GM10248 (cell line): ENCODE measurements around the gene OCLN.

ENCODE experiments used
- CTCF ChIA-PET: fragments of 300-600 bp; sonication (Branson Sonifier 250); formaldehyde crosslinking; extraction: SDS; loops from one replicate; lab custom pipeline; 2021; ENCODE audit warnings: antibody characterized with exemption; lab: Yijun Ruan, JAX
- POLR2A ChIA-PET: fragments of 350-650 bp; sonication (Branson Sonifier 250); formaldehyde crosslinking; extraction: SDS; loops from one replicate; lab custom pipeline; 2020; ENCODE audit warnings: antibody characterized with exemption; lab: Yijun Ruan, JAX
- DNase-seq: peaks from one replicate; pipeline ENCODE4 v3.0.0; 2012; ENCODE audit errors: extremely low spot score
- CTCF ChIP-seq: IDR thresholded peaks from 2 replicates; pipeline ENCODE4 v1.5.1; 2012; ENCODE audit warnings: mild to moderate bottlenecking, low read depth; ENCODE audit errors: extremely low read depth, missing control alignments, control extremely low read depth

The OCLN gene

GRCh38 chr5:69516769-69517168, 24.2 kb downstream of the OCLN start:
- no peak for TF ChIP-seq CTCF
- POLR2A ChIA-PET = no interaction called here
- no peak for DNase-seq
- CTCF ChIA-PET = interaction anchor here (1.1 to 1.9 kb wide), 4 partner anchors 9 to 182 kb away, joined by 4 to 8 read pairs (median 5); no protein-coding TSS in a partner anchor

- no peak for DNase-seq
- ChIA-PET CTCF (interaction anchor here (1.1 to 1.9 kb wide), 4 partner anchors 8 to 183 kb away, joined by 4 to 8 read pairs (median 5); no protein-coding TSS in a partner anchor), POLR2A (no interaction called here)
Observed at GRCh38 chr5:69517763-69518212, 25.2 kb downstream of the OCLN start.

GRCh38 chr5:69519285-69519684, 26.7 kb downstream of the OCLN start:
- CTCF ChIA-PET = interaction anchor here (1.1 kb wide), 1 partner anchor 13 kb away, joined by 3 read pairs; no protein-coding TSS in a partner anchor
- no peak for TF ChIP-seq CTCF
- no peak for DNase-seq
- POLR2A ChIA-PET = no interaction called here

More at GRCh38 chr5:69517763-69518212, 25.2 kb downstream of the OCLN start:
- no peak for TF ChIP-seq CTCF

- CTCF ChIA-PET = interaction anchor here (1.2 to 1.8 kb wide), 2 partner anchors 17 to 127 kb away, joined by 3 to 6 read pairs; no protein-coding TSS in a partner anchor
- POLR2A ChIA-PET = interaction anchor here (0.6 kb wide), 1 partner anchor 19 kb away, joined by 5 read pairs; no protein-coding TSS in a partner anchor
- no peak for DNase-seq
- no peak for TF ChIP-seq CTCF
Observed at GRCh38 chr5:69522035-69522434, 29.4 kb downstream of the OCLN start.

GRCh38 chr5:69525490-69525889, 32.9 kb downstream of the OCLN start:
- DNase-seq = no peak
- ChIA-PET POLR2A (no interaction called here), CTCF (interaction anchor here (2.2 kb wide), 1 partner anchor 8 kb away, joined by 6 read pairs; no protein-coding TSS in a partner anchor)
- no peak for TF ChIP-seq CTCF

- ChIA-PET CTCF (interaction anchor here (1.1 to 2.2 kb wide), 3 partner anchors 9 to 71 kb away, joined by 3 to 7 read pairs (median 6); no protein-coding TSS in a partner anchor), POLR2A (no interaction called here)
- no peak for TF ChIP-seq CTCF
- no peak for DNase-seq
Observed at GRCh38 chr5:69526660-69527059, 34.1 kb downstream of the OCLN start.
